Fibroblast of lung (primary cell): ENCODE results near the gene KLF18. TPM values are rescaled to one million over a fixed set of nuclear protein-coding genes. Genes with fewer than 3 reads are reported as not detected.

Experiments
- DNase-seq, 2 donors: peaks; one replicate each; pipeline versions ENCODE4 v3.0.0 to v3.0.0-alpha.2; 2010; ENCODE audit warnings: low read depth in 2 of 2
- H2AFZ ChIP-seq: 2 replicates; pipeline ENCODE4 v1.5.1; 2012; ENCODE audit warnings: low read length, control low read depth, inconsistent platforms
- H3K27ac ChIP-seq: 2 replicates; pipeline ENCODE4 v1.5.1; 2011; ENCODE audit warnings: low read length, control low read depth; ENCODE audit not compliant: insufficient read depth
- H3K27me3 ChIP-seq: 2 replicates; pipeline ENCODE4 v1.5.1; 2011; ENCODE audit warnings: mild to moderate bottlenecking, low read length; ENCODE audit not compliant: control insufficient read depth, insufficient read depth
- H3K36me3 ChIP-seq: 2 replicates; pipeline ENCODE4 v1.5.1; 2011; ENCODE audit warnings: low read length; ENCODE audit not compliant: control insufficient read depth, insufficient read depth
- H3K4me1 ChIP-seq: 2 replicates; pipeline ENCODE4 v1.5.1; 2011; ENCODE audit warnings: low read length; ENCODE audit not compliant: control insufficient read depth, insufficient read depth; ENCODE audit errors: extremely low read depth
- H3K4me2 ChIP-seq: 2 replicates; pipeline ENCODE4 v1.5.1; 2011; ENCODE audit warnings: low read length, control low read depth; ENCODE audit not compliant: insufficient read depth; ENCODE audit errors: extremely low read depth
- H3K4me3 ChIP-seq, 4 experiments: fragments of 200-600 bp in 1 of 4; sonication (generic) in 1 of 4; replicated peaks in 1 of 4; 2 replicates each; pipeline ENCODE4 v1.5.1; 2011 to 2016; ENCODE audit warnings: low read length in 4 of 4, low read depth in 3 of 4, mild to moderate bottlenecking in 3 of 4, control low read depth in 2 of 4, inconsistent platforms in 1 of 4, mixed read lengths in 1 of 4; ENCODE audit not compliant: insufficient read depth in 1 of 4; ENCODE audit errors: control extremely low read depth in 1 of 4
- H3K79me2 ChIP-seq: 2 replicates; pipeline ENCODE4 v1.5.1; 2012; ENCODE audit warnings: mild to moderate bottlenecking, low read length, inconsistent platforms; ENCODE audit not compliant: control insufficient read depth, insufficient read depth
- H3K9ac ChIP-seq: 2 replicates; pipeline ENCODE4 v1.5.1; 2011; ENCODE audit warnings: mild to moderate bottlenecking, low read length, control low read depth; ENCODE audit not compliant: insufficient read depth
- H3K9me3 ChIP-seq: 2 replicates; pipeline ENCODE4 v1.5.1; 2012; ENCODE audit warnings: low read depth, low read length; ENCODE audit not compliant: control insufficient read depth, insufficient read depth
- H4K20me1 ChIP-seq: 2 replicates; pipeline ENCODE4 v1.5.1; 2011; ENCODE audit warnings: low read length; ENCODE audit not compliant: control insufficient read depth, insufficient read depth; ENCODE audit errors: extremely low read depth
- CTCF ChIP-seq, 2 donors: IDR thresholded peaks in 1 of 2; conservative IDR thresholded peaks in 1 of 2; 1 replicate in 1 of 2; 2 replicates in 1 of 2; pipeline ENCODE4 v1.5.1; 2011 to 2012; ENCODE audit warnings: low read length in 2 of 2, control low read depth in 1 of 2, inconsistent platforms in 1 of 2, low read depth in 1 of 2, mild to moderate bottlenecking in 1 of 2
- EZH2 ChIP-seq: IDR thresholded peaks from 2 replicates; pipeline ENCODE4 v1.5.1; 2012; ENCODE audit warnings: low read length, control low read depth, mild to moderate bottlenecking; ENCODE audit errors: missing control alignments
- polyA plus RNA-seq, 2 donors: library from polyadenylated mRNA; depleted of rRNA in 1 of 2; stranded (reverse) in 1 of 2; unstranded in 1 of 2; fragments of >200 nt; gene quantifications; 2 replicates each; pipeline ENCODE4 v1.2.1, GENCODE V29; 2011 to 2012; ENCODE audit warnings: missing spikeins in 1 of 2
- total RNA-seq: library from RNA; depleted of rRNA; stranded (reverse); fragments of >200 nt; gene quantifications from 2 replicates; pipeline ENCODE4 v1.2.1, GENCODE V29; 2014

KLF18 gene
- total and polyA plus RNA-seq, 2 donors (not counting 1 experiment from before 2014, with no cell fraction given), result not detected

GRCh38 chr1:44157903-44158302 is 16.5 kb upstream of the KLF18 start:
- no peak overlapping the region for H3K4me2 ChIP-seq
- no peaks in the 10 kb centered on the region for H3K36me3 ChIP-seq
- H3K4me1 ChIP-seq, result no peaks in the 10 kb centered on the region
- H4K20me1 ChIP-seq, result no peaks in the 10 kb centered on the region
- H3K79me2 ChIP-seq, result no peaks in the 10 kb centered on the region
- H3K27ac ChIP-seq, result no peak overlapping the region
- no peak overlapping the region for H3K4me3 ChIP-seq
- H3K27me3 ChIP-seq, result no peaks in the 10 kb centered on the region
- H3K9me3 ChIP-seq, result no peaks in the 10 kb centered on the region
- DNase-seq, result no peak
- H3K9ac ChIP-seq, result no peak overlapping the region
- no peak for TF ChIP-seq CTCF (conservative IDR thresholded peaks at IDR 0.05 in 1 of 2, IDR thresholded peaks at IDR 0.05 in 1 of 2; ENCODE audit: low read depth in 1 of 2, low read length in 2 of 2)
- TF ChIP-seq EZH2, result no peak
- H2AFZ ChIP-seq, result no peak overlapping the region

GRCh38 chr1:44154049-44154448 is 12.6 kb upstream of the KLF18 start:
- H3K4me2 ChIP-seq, result no peak overlapping the region
- H2AFZ ChIP-seq, result no peak overlapping the region
- H3K79me2 ChIP-seq, result no peaks in the 10 kb centered on the region
- H3K4me1 ChIP-seq, result no peaks in the 10 kb centered on the region
- H3K36me3 ChIP-seq, result no peaks in the 10 kb centered on the region
- no peak overlapping the region for H3K4me3 ChIP-seq
- H3K27ac ChIP-seq, result no peak overlapping the region
- H3K9me3 ChIP-seq, result no peaks in the 10 kb centered on the region
- DNase-seq, result peak; percentile 22 to 26
- no peak overlapping the region for H3K9ac ChIP-seq
- TF ChIP-seq EZH2 (no peak), CTCF (conservative IDR thresholded peaks at IDR 0.05 in 1 of 2, IDR thresholded peaks at IDR 0.05 in 1 of 2; ENCODE audit: low read depth in 1 of 2, low read length in 2 of 2) (no peak)
- peaks cover 8% of the 10 kb centered on the region for H3K27me3 ChIP-seq
- H4K20me1 ChIP-seq, result no peaks in the 10 kb centered on the region

- Histone ChIP-seq H3K79me2 (no peaks in the 10 kb centered on the region), H3K27ac (no peak overlapping the region), H4K20me1 (no peaks in the 10 kb centered on the region), H2AFZ (no peak overlapping the region), H3K4me2 (no peak overlapping the region), H3K4me3 (no peak overlapping the region), H3K9ac (no peak overlapping the region), H3K4me1 (no peaks in the 10 kb centered on the region), H3K9me3 (no peaks in the 10 kb centered on the region), H3K27me3 (peaks cover 8% of the 10 kb centered on the region), H3K36me3 (no peaks in the 10 kb centered on the region)
- no peak for TF ChIP-seq CTCF (conservative IDR thresholded peaks at IDR 0.05 in 1 of 2, IDR thresholded peaks at IDR 0.05 in 1 of 2; ENCODE audit: low read depth in 1 of 2, low read length in 2 of 2)
- no peak for DNase-seq
Observed at GRCh38 chr1:44152692-44153091, 11.3 kb upstream of the KLF18 start.
